HG02623 (cell line): ENCODE data around the gene BCL2L13.

Source experiments
- ATAC-seq: cut with Tn5 transposase; IDR thresholded peaks from one replicate; pipeline ENCODE4 v1.9.1; 2021; ENCODE audit warnings: moderate library complexity; ENCODE audit not compliant: unreplicated experiment

The BCL2L13 gene

GRCh38 chr22:17777005-17777716, 138.6 kb downstream of the BCL2L13 start:
- no peak for ATAC-seq

- ATAC-seq, result no peak
Measured at GRCh38 chr22:17777717-17778044, 139.1 kb downstream of the BCL2L13 start.

GRCh38 chr22:17778412-17778976, 139.9 kb downstream of the BCL2L13 start:
- no peak for ATAC-seq

DNA sequence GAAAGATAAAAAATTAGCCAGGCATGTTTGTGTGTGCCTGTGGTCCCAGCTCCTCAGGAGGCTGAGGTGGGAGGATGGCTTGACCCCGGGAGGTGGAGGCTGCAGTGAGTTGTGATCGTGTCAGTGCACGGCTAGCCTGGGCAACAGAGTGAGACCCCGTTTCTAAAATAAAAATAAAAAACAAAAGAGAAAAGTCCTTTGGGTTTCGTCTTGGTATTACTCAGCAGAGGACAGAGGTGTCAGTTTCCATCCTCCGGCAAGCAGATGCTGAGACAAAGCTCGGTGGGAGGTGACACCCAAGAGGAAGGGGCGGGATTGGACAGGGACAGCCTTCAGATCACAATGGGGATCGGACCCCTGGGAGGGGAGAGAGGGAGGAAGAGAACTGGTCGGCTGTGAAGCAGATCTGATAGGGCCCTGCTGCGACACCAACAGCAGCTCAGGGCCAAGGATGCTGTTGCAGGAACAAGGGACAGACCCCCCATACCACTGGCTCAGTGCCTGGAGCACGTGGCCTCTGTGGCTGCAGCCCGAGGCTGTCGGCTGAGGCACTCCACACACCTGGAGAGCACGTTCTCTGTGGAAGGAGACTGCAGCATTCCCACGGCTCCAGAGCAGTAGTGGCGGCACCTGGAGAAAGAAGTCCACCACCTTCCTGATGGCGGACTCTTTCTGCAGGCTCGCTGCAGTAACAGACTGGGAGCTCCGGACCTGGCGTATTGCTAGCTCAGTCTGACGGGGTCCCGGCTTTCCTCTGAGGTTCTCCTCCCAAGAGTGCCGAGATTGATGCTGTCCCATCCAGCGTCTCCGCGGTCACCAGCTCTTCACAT, 140.9 kb downstream of the BCL2L13 start:
- ATAC-seq, result no peak

DNA sequence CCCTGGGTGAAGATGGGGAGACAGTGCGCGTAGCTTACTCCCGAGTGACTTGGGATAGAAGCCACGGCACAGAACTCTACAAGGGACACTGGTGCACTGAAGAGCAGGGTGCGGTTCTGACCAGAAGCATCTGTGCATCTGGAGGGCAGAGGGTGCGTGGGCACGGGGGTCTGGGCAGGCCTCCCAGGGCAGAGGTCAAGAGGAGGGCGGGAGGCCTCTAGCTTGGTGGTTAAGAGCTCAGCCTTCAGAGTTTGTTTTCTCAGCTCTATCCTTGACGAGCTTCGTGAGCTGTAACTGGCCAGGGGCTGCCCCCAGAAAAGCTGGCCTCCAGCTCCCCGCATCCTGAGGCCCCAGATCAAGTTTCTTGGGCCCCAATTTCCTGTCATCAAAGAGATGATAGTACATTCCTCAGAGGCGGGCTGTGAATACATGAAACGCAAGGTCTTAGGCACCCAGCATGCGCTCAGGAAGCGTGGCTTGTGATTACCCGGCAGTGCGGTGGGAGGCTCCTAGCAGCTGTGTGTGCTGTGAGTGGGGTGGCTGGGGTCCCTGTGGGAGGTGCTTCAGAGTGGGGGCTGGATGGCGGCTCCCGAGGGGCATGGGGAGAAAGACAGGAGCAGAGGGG, 141.7 kb downstream of the BCL2L13 start:
- ATAC-seq, result no peak
